H9 (cell line): Measurements from ENCODE around the gene KIR2DL4. TPM values are rescaled to one million over a fixed set of nuclear protein-coding genes. Genes with fewer than 3 reads are reported as not detected.

Experiments
- DNase-seq: peaks from one replicate; pipeline ENCODE4 v3.0.0-alpha.2; 2017
- H2AFZ ChIP-seq: one replicate; pipeline ENCODE4 v1.6.1; 2013; ENCODE audit warnings: mild to moderate bottlenecking, low read length, control low read depth, moderate library complexity
- H2AK5ac ChIP-seq: 2 replicates; pipeline ENCODE4 v1.6.1; 2013; ENCODE audit warnings: low read length, control low read depth, mixed read lengths; ENCODE audit not compliant: insufficient read length
- H2BK120ac ChIP-seq: one replicate; pipeline ENCODE4 v1.6.1; 2013; ENCODE audit warnings: low read depth, mild to moderate bottlenecking, low read length, control low read depth, inconsistent platforms; ENCODE audit not compliant: poor library complexity, severe bottlenecking
- H2BK12ac ChIP-seq: 2 replicates; pipeline ENCODE4 v1.6.1; 2013; ENCODE audit warnings: low read length, control low read depth, mixed read lengths, low read depth; ENCODE audit not compliant: insufficient read length
- H2BK15ac ChIP-seq: 2 replicates; pipeline ENCODE4 v1.6.1; 2013; ENCODE audit warnings: low read depth, low read length, control low read depth
- H2BK20ac ChIP-seq: one replicate; pipeline ENCODE4 v1.6.1; 2013; ENCODE audit warnings: low read depth, mild to moderate bottlenecking, low read length, control low read depth, inconsistent platforms; ENCODE audit not compliant: poor library complexity, severe bottlenecking
- H2BK5ac ChIP-seq: 2 replicates; pipeline ENCODE4 v1.6.1; 2013; ENCODE audit warnings: low read length, control low read depth, mixed read lengths; ENCODE audit not compliant: insufficient read length
- H3K14ac ChIP-seq: 2 replicates; pipeline ENCODE4 v1.6.1; 2013; ENCODE audit warnings: low read length, control low read depth; ENCODE audit not compliant: insufficient read depth
- H3K18ac ChIP-seq: 2 replicates; pipeline ENCODE4 v1.6.1; 2013; ENCODE audit warnings: low read depth, mild to moderate bottlenecking, mixed read lengths, low read length, control low read depth; ENCODE audit not compliant: insufficient read length
- H3K23ac ChIP-seq: 2 replicates; pipeline ENCODE4 v1.6.1; 2013; ENCODE audit warnings: low read length, control low read depth, mixed read lengths, low read depth; ENCODE audit not compliant: insufficient read length
- H3K23me2 ChIP-seq: 2 replicates; pipeline ENCODE4 v1.6.1; 2013; ENCODE audit warnings: low read depth, mild to moderate bottlenecking, mixed read lengths, low read length, control low read depth; ENCODE audit not compliant: insufficient read length, poor library complexity, severe bottlenecking
- H3K27ac ChIP-seq: 2 replicates; pipeline ENCODE4 v1.5.1; 2013; ENCODE audit warnings: low read length, control low read depth, mixed read lengths, low read depth; ENCODE audit not compliant: insufficient read length
- H3K27me3 ChIP-seq: 2 replicates; pipeline ENCODE4 v1.6.1; 2013; ENCODE audit warnings: low read length, control low read depth, inconsistent platforms; ENCODE audit not compliant: insufficient read depth
- H3K4ac ChIP-seq: 2 replicates; pipeline ENCODE4 v1.6.1; 2013; ENCODE audit warnings: low read depth, mild to moderate bottlenecking, control low read depth, inconsistent platforms, low read length, moderate library complexity
- H3K4me1 ChIP-seq: 2 replicates; pipeline ENCODE4 v1.6.1; 2013; ENCODE audit warnings: low read length, control low read depth, inconsistent platforms; ENCODE audit not compliant: insufficient read depth
- H3K4me2 ChIP-seq: 2 replicates; pipeline ENCODE4 v1.6.1; 2013; ENCODE audit warnings: low read length, control low read depth, mixed read lengths; ENCODE audit not compliant: insufficient read length, insufficient read depth
- H3K56ac ChIP-seq: 2 replicates; pipeline ENCODE4 v1.6.1; 2013; ENCODE audit warnings: low read depth, mild to moderate bottlenecking, mixed read lengths, low read length, control low read depth; ENCODE audit not compliant: insufficient read length
- H3K79me1 ChIP-seq: 2 replicates; pipeline ENCODE4 v1.6.1; 2013; ENCODE audit warnings: low read depth, mild to moderate bottlenecking, moderate library complexity, low read length, control low read depth, inconsistent platforms; ENCODE audit not compliant: insufficient read depth, poor library complexity, severe bottlenecking
- H3K79me2 ChIP-seq: 2 replicates; pipeline ENCODE4 v1.6.1; 2013; ENCODE audit warnings: low read length, control low read depth, inconsistent platforms; ENCODE audit not compliant: insufficient read depth
- H3K9ac ChIP-seq: 2 replicates; pipeline ENCODE4 v1.6.1; 2013; ENCODE audit warnings: low read length, control low read depth, mixed read lengths; ENCODE audit not compliant: insufficient read length; ENCODE audit errors: extremely low read depth
- H3K9me3 ChIP-seq: one replicate; pipeline ENCODE4 v1.6.1; 2013; ENCODE audit warnings: low read depth, low read length, inconsistent platforms; ENCODE audit not compliant: control insufficient read depth
- H3T11ph ChIP-seq: one replicate; pipeline ENCODE4 v1.6.1; 2013; ENCODE audit warnings: mild to moderate bottlenecking, low read length, control low read depth, inconsistent platforms
- H4K20me1 ChIP-seq: one replicate; pipeline ENCODE4 v1.6.1; 2013; ENCODE audit not compliant: control insufficient read depth, insufficient read length, insufficient read depth
- H4K5ac ChIP-seq: 2 replicates; pipeline ENCODE4 v1.6.1; 2013; ENCODE audit warnings: low read depth, mild to moderate bottlenecking, mixed read lengths, low read length, control low read depth; ENCODE audit not compliant: insufficient read length
- H4K8ac ChIP-seq: replicated peaks from 2 replicates; pipeline ENCODE4 v1.6.1; 2013; ENCODE audit warnings: low read length, control low read depth, mixed read lengths, low read depth; ENCODE audit not compliant: insufficient read length
- H4K91ac ChIP-seq: 2 replicates; pipeline ENCODE4 v1.6.1; 2013; ENCODE audit warnings: low read depth, mild to moderate bottlenecking, moderate library complexity, mixed read lengths, low read length, control low read depth; ENCODE audit not compliant: insufficient read length
- H3K27ac Mint-ChIP-seq, 3 experiments: 2 replicates in 2 of 3; 3 replicates in 1 of 3; pipeline ENCODE4 v1.8.0; 2020 to 2021; ENCODE audit warnings: mixed read lengths in 3 of 3, mild to moderate bottlenecking in 1 of 3, moderate library complexity in 1 of 3
- H3K27me3 Mint-ChIP-seq: 2 replicates; pipeline ENCODE4 v1.8.0; 2021; ENCODE audit warnings: low read depth, mild to moderate bottlenecking, moderate library complexity, mixed read lengths
- H3K36me3 Mint-ChIP-seq, 3 experiments: 2 replicates in 2 of 3; 3 replicates in 1 of 3; pipeline ENCODE4 v1.8.0; 2020 to 2021; ENCODE audit warnings: low read depth in 3 of 3, mixed read lengths in 3 of 3; ENCODE audit not compliant: insufficient read depth in 1 of 3
- H3K4me1 Mint-ChIP-seq, 2 experiments: 2 replicates each; pipeline ENCODE4 v1.8.0; 2020; ENCODE audit warnings: mixed read lengths in 2 of 2
- H3K4me3 Mint-ChIP-seq, 2 experiments: 2 replicates in 1 of 2; 3 replicates in 1 of 2; pipeline ENCODE4 v1.8.0; 2020 to 2021; ENCODE audit warnings: mild to moderate bottlenecking in 2 of 2, mixed read lengths in 2 of 2, moderate library complexity in 1 of 2
- H3K9me3 Mint-ChIP-seq, 2 experiments: 2 replicates in 1 of 2; 3 replicates in 1 of 2; pipeline ENCODE4 v1.8.0; 2020; ENCODE audit warnings: mild to moderate bottlenecking in 2 of 2, mixed read lengths in 2 of 2, moderate library complexity in 1 of 2
- whole genome bisulfite sequencing: extraction: QIAGEN DNeasy Blood & Tissue Kit; methylation state at CpG from one replicate; pipeline ENCODE4 v1.1.7; 2013; ENCODE audit warnings: missing lambda C conversion rate, low lambda C conversion rate, mixed read lengths; ENCODE audit not compliant: insufficient read length; ENCODE audit errors: extremely low coverage; 5-methylcytosine and 5-hydroxymethylcytosine counted together
- total RNA-seq: library from RNA; stranded (reverse); gene quantifications from 2 replicates; pipeline ENCODE4 v1.2.1, GENCODE V29; 2021
- TF ChIP-seq, protein P1 (sequence below): fragments of 200-600 bp; sonication (generic); conservative IDR thresholded peaks from 3 replicates; pipeline ENCODE4 v1.8.0; 2021; ENCODE audit warnings: antibody characterized with exemption, mild to moderate bottlenecking

KIR2DL4 gene
- total RNA-seq, 1 experiment from 2014 or later: not detected

DNA sequence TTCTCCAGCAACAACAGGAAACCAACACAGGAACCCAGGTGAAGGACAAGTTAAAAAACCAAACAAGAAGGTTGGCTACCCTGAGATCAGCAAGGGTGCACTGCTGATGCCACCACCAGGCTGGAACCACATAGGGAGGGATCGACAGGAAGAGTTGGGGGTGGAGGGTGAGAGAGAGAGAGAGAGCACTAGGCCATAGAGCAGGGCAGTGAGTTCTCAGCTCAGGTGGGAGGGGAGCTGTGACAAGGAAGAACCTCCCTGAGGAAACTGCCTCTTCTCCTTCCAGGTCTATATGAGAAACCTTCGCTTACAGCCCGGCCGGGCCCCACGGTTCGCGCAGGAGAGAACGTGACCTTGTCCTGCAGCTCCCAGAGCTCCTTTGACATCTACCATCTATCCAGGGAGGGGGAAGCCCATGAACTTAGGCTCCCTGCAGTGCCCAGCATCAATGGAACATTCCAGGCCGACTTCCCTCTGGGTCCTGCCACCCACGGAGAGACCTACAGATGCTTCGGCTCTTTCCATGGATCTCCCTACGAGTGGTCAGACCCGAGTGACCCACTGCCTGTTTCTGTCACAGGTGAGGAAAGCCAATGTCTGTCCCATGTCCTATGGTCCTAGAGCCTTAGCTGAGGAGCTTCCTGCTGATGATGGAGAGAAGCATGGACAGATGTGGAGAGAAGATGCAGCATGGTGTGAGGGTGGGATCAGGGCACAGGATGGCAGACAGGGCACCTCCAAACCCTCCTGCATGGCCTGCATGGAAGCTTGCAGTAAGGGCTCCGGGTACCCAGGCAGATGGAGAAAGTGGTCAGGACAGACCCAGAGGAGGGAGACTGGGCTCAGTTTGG is 2.5 kb downstream of the KIR2DL4 start:
- DNase-seq: no peak
- no peak overlapping the region for H3K18ac ChIP-seq
- no peaks in the 10 kb centered on the region for H3K4me1 ChIP-seq
- H3K27me3 ChIP-seq: no peaks in the 10 kb centered on the region
- no peak overlapping the region for H2BK15ac ChIP-seq
- H3K36me3 Mint-ChIP-seq: peaks cover 18 to 58% (median 22%) of the 10 kb centered on the region in 3 experiments; a peak in 6 of 7 replicates
- H3K4me1 Mint-ChIP-seq: no peaks in the 10 kb centered on the region
- no peak overlapping the region for H2BK20ac ChIP-seq
- no peak overlapping the region for H3K4me3 Mint-ChIP-seq
- no peaks in the 10 kb centered on the region for H4K20me1 ChIP-seq
- H3K27ac Mint-ChIP-seq: no peak overlapping the region
- H3K4me2 ChIP-seq: no peak overlapping the region
- H3K9me3 ChIP-seq: peaks cover 96% of the 10 kb centered on the region
- H3K23me2 ChIP-seq: no peaks in the 10 kb centered on the region
- H3K27ac ChIP-seq: no peak overlapping the region
- H4K5ac ChIP-seq: no peak overlapping the region
- no peak overlapping the region for H4K8ac ChIP-seq
- H3K4ac ChIP-seq: no peak overlapping the region
- no CpG with 5 or more reads among the region's 14 CpGs for WGBS
- no peak overlapping the region for H4K91ac ChIP-seq
- no peaks in the 10 kb centered on the region for H3K79me1 ChIP-seq
- H3K56ac ChIP-seq: no peak overlapping the region
- no peak overlapping the region for H2AFZ ChIP-seq
- no peak overlapping the region for H2BK5ac ChIP-seq
- TF ChIP-seq, protein P1, sequence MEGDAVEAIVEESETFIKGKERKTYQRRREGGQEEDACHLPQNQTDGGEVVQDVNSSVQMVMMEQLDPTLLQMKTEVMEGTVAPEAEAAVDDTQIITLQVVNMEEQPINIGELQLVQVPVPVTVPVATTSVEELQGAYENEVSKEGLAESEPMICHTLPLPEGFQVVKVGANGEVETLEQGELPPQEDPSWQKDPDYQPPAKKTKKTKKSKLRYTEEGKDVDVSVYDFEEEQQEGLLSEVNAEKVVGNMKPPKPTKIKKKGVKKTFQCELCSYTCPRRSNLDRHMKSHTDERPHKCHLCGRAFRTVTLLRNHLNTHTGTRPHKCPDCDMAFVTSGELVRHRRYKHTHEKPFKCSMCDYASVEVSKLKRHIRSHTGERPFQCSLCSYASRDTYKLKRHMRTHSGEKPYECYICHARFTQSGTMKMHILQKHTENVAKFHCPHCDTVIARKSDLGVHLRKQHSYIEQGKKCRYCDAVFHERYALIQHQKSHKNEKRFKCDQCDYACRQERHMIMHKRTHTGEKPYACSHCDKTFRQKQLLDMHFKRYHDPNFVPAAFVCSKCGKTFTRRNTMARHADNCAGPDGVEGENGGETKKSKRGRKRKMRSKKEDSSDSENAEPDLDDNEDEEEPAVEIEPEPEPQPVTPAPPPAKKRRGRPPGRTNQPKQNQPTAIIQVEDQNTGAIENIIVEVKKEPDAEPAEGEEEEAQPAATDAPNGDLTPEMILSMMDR: no peak
- H3K23ac ChIP-seq: no peak overlapping the region
- H2AK5ac ChIP-seq: no peak overlapping the region
- H2BK120ac ChIP-seq: no peak overlapping the region
- H3T11ph ChIP-seq: no peak overlapping the region
- peaks cover 93 to 97% of the 10 kb centered on the region in 2 experiments for H3K9me3 Mint-ChIP-seq
- H3K14ac ChIP-seq: no peak overlapping the region
- no peak overlapping the region for H3K9ac ChIP-seq
- H3K27me3 Mint-ChIP-seq: peaks cover 4% of the 10 kb centered on the region
- no peaks in the 10 kb centered on the region for H3K79me2 ChIP-seq
- no peak overlapping the region for H2BK12ac ChIP-seq
